ENCODE data around the gene GLB1L2.

Gene GLB1L2

DNA sequence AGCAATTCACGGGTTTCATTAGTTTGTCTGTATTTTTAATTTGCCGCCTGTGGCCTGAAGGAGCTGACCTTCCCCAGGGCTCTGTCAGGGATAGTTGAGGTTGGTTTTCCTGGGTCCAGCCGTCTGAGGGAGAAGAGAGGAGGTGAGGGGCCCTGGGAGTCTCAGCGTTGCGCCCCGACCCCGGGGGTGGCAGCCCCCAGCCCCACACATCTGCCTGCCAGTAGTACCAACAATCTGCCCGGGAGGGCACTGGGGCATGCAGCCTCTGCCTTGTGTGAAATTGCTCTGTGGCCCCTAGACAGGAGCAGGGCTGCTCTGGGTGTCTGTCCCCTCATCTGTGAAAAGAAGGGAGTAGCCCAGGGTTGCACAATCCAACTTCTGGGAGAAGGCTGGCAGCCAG lies 73.6 kb downstream of the GLB1L2 start:
- H2AFZ ChIP-seq (ENCODE audit: low read depth, low read length) = no peak overlapping the region
- no peak overlapping the region for H3K9ac ChIP-seq (ENCODE audit: low read depth, low read length)
- H3K4me2 ChIP-seq (ENCODE audit: insufficient read depth, low read length) = no peak overlapping the region
- H4K20me1 ChIP-seq (ENCODE audit: insufficient read depth, low read length) = peaks cover 8% of the 10 kb centered on the region; the same call in 1 of the 2 replicates
- DNase-seq = no peak
- TF ChIP-seq EZH2 (IDR thresholded peaks at IDR 0.05; ENCODE audit: borderline replicate concordance, low read depth, low read length, severe bottlenecking) (no peak), CTCF (IDR thresholded peaks at IDR 0.05; ENCODE audit: borderline replicate concordance, extremely low read depth, low read length, poor library complexity, severe bottlenecking) (no peak)
- H3K36me3 ChIP-seq (ENCODE audit: insufficient read depth, low read length) = no peaks in the 10 kb centered on the region
- no peaks in the 10 kb centered on the region for H3K9me3 ChIP-seq (ENCODE audit: insufficient read depth, low read length, severe bottlenecking)
- no peak overlapping the region for H3K27ac ChIP-seq (ENCODE audit: low read length)
- H3K27me3 ChIP-seq (ENCODE audit: insufficient read depth, low read length, poor library complexity) = peaks cover 15% of the 10 kb centered on the region
- H3K79me2 ChIP-seq (ENCODE audit: insufficient read depth, low read length) = no peaks in the 10 kb centered on the region
- no peak overlapping the region for H3K4me3 ChIP-seq (ENCODE audit: low read depth in 1 of 2, low read length in 2 of 2)
- H3K4me1 ChIP-seq (ENCODE audit: insufficient read depth, low read length) = no peaks in the 10 kb centered on the region
- no peak for ATAC-seq (ENCODE audit: insufficient read depth, low read depth)

- Histone ChIP-seq H3K9ac (ENCODE audit: low read depth, low read length) (no peak overlapping the region), H3K27ac (ENCODE audit: low read length) (no peak overlapping the region), H4K20me1 (ENCODE audit: insufficient read depth, low read length) (peaks cover 9% of the 10 kb centered on the region), H3K36me3 (ENCODE audit: insufficient read depth, low read length) (no peaks in the 10 kb centered on the region), H3K27me3 (ENCODE audit: insufficient read depth, low read length, poor library complexity) (peaks cover 19% of the 10 kb centered on the region), H2AFZ (ENCODE audit: low read depth, low read length) (no peak overlapping the region), H3K4me2 (ENCODE audit: insufficient read depth, low read length) (no peak overlapping the region), H3K4me3 (ENCODE audit: low read depth in 1 of 2, low read length in 2 of 2) (no peak overlapping the region), H3K79me2 (ENCODE audit: insufficient read depth, low read length) (no peaks in the 10 kb centered on the region), H3K9me3 (ENCODE audit: insufficient read depth, low read length, severe bottlenecking) (no peaks in the 10 kb centered on the region), H3K4me1 (ENCODE audit: insufficient read depth, low read length) (no peaks in the 10 kb centered on the region)
- no peak for TF ChIP-seq CTCF (IDR thresholded peaks at IDR 0.05; ENCODE audit: borderline replicate concordance, extremely low read depth, low read length, poor library complexity, severe bottlenecking)
- TF ChIP-seq EZH2 (IDR thresholded peaks at IDR 0.05; ENCODE audit: borderline replicate concordance, low read depth, low read length, severe bottlenecking) = no peak
- DNase-seq (no peak), ATAC-seq (ENCODE audit: insufficient read depth, low read depth) (no peak)
These were observed 74.1 kb downstream of the GLB1L2 start for GRCh38 chr11:134405841-134406240.

DNA sequence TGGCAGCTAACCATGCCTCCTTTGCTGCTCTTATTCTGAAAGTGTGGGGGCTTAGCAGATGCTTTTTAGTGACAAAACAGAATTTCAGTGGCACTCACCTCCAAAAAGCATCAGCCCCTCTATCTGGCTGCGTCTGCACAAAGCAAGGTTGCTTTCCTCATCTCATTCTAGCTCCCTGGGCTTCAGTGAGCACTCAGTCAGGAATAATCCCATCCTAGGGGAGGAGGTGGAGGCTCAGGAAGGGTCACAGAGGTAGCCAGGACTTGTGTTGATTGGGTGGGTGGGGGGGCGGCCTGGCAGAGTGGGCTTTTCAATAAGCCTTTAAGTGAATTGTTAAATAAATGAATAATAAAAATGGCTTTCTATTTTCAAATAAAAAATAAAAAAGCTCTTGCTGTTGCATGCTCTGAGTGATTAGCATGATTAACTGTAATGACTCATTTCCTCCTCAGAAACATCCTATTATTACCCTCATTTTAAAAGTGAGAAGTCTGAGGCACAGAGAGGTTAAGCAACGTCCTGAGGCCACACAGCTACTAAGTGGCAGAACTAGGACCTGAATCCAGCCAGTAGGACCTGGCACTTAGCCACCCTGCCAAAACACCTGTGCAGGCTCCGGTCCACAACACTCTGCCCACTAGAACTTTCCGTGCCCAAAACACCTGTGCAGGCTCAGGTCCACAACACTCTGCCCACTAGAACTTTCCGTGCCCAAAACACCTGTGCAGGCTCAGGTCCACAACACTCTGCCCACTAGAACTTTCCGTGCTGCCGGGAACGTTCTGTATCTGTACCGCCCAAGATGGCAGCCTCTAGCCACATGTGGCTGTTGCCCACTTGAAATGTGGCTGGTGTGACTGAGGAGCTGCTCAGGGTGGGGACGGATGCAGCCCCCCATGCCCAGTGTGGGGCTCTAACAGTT lies 74.7 kb downstream of the GLB1L2 start:
- peaks cover 26% of the 10 kb centered on the region for H3K27me3 ChIP-seq (ENCODE audit: insufficient read depth, low read length, poor library complexity)
- H3K9ac ChIP-seq (ENCODE audit: low read depth, low read length) = no peak overlapping the region
- H3K9me3 ChIP-seq (ENCODE audit: insufficient read depth, low read length, severe bottlenecking) = no peaks in the 10 kb centered on the region
- no peaks in the 10 kb centered on the region for H3K36me3 ChIP-seq (ENCODE audit: insufficient read depth, low read length)
- H3K4me1 ChIP-seq (ENCODE audit: insufficient read depth, low read length) = no peaks in the 10 kb centered on the region
- DNase-seq = no peak
- H3K4me2 ChIP-seq (ENCODE audit: insufficient read depth, low read length) = no peak overlapping the region
- no peak overlapping the region for H3K27ac ChIP-seq (ENCODE audit: low read length)
- ATAC-seq (ENCODE audit: insufficient read depth, low read depth) = no peak
- TF ChIP-seq EZH2 (IDR thresholded peaks at IDR 0.05; ENCODE audit: borderline replicate concordance, low read depth, low read length, severe bottlenecking) (no peak), CTCF (IDR thresholded peaks at IDR 0.05; ENCODE audit: borderline replicate concordance, extremely low read depth, low read length, poor library complexity, severe bottlenecking) (no peak)
- H4K20me1 ChIP-seq (ENCODE audit: insufficient read depth, low read length) = peaks cover 14% of the 10 kb centered on the region
- no peak overlapping the region for H2AFZ ChIP-seq (ENCODE audit: low read depth, low read length)
- no peak overlapping the region for H3K4me3 ChIP-seq (ENCODE audit: low read depth in 1 of 2, low read length in 2 of 2)
- H3K79me2 ChIP-seq (ENCODE audit: insufficient read depth, low read length) = no peaks in the 10 kb centered on the region

All from DND-41 (cell line).